Smooth muscle cell (in vitro differentiated cells): ENCODE data around the gene IL17REL. TPM values are rescaled to one million over a fixed set of nuclear protein-coding genes. Genes with fewer than 3 reads are reported as not detected.

Experiments
- DNase-seq: peaks from one replicate; lab custom pipeline; 2025; ENCODE audit not compliant: unreplicated experiment; lab: John Stamatoyannopoulos, UW
- H2AFZ ChIP-seq: fragments of 200-600 bp; sonication (generic); 2 replicates; pipeline ENCODE4 v1.6.0; 2016; ENCODE audit warnings: antibody characterized with exemption, low read depth, mild to moderate bottlenecking
- H3F3A ChIP-seq: fragments of 200-600 bp; sonication (generic); 2 replicates; pipeline ENCODE4 v1.6.0; 2017; ENCODE audit warnings: antibody characterized with exemption, low read depth
- H3K27ac ChIP-seq: fragments of 200-600 bp; sonication (generic); 2 replicates; pipeline ENCODE4 v1.5.1; 2016; ENCODE audit warnings: low read depth, mild to moderate bottlenecking
- H3K27me3 ChIP-seq: fragments of 200-600 bp; sonication (generic); 2 replicates; pipeline ENCODE4 v1.6.1; 2016; ENCODE audit warnings: low read depth, mild to moderate bottlenecking
- H3K36me3 ChIP-seq: fragments of 200-600 bp; sonication (generic); 2 replicates; pipeline ENCODE4 v1.5.1; 2016; ENCODE audit warnings: low read depth
- H3K4me1 ChIP-seq: fragments of 200-600 bp; sonication (generic); 2 replicates; pipeline ENCODE4 v1.5.1; 2016; ENCODE audit warnings: low read depth
- H3K4me2 ChIP-seq: fragments of 200-600 bp; sonication (generic); 2 replicates; pipeline ENCODE4 v1.6.0; 2016; ENCODE audit warnings: mild to moderate bottlenecking
- H3K4me3 ChIP-seq: fragments of 200-600 bp; sonication (generic); 2 replicates; pipeline ENCODE4 v1.5.1; 2016; ENCODE audit warnings: mild to moderate bottlenecking
- H3K79me2 ChIP-seq: fragments of 200-600 bp; sonication (generic); 2 replicates; pipeline ENCODE4 v1.6.0; 2016; ENCODE audit warnings: low read depth, mild to moderate bottlenecking
- H3K9ac ChIP-seq: fragments of 200-600 bp; sonication (generic); 2 replicates; pipeline ENCODE4 v1.6.0; 2016; ENCODE audit warnings: low read depth
- H3K9me3 ChIP-seq: fragments of 200-600 bp; sonication (generic); replicated peaks from 2 replicates; pipeline ENCODE4 v1.5.1; 2016; ENCODE audit warnings: low read depth
- H4K20me1 ChIP-seq: fragments of 200-600 bp; sonication (generic); 2 replicates; pipeline ENCODE4 v1.6.0; 2016; ENCODE audit warnings: low read depth
- CTCF ChIP-seq: fragments of 200-600 bp; sonication (generic); IDR thresholded peaks from 2 replicates; pipeline ENCODE4 v1.5.1; 2017; ENCODE audit warnings: borderline replicate concordance, mild to moderate bottlenecking, antibody characterized with exemption; ENCODE audit not compliant: insufficient read depth, poor library complexity, severe bottlenecking
- WGBS: methylation state at CpG from one replicate; pipeline ENCODE4 v1.1.7; 2016; ENCODE audit warnings: low lambda C conversion rate; 5-methylcytosine and 5-hydroxymethylcytosine counted together
- polyA plus RNA-seq: library from polyadenylated mRNA; unstranded; fragments of >200 nt; fragmentation: Nextera tagmentation; extraction: Ambion mirVana; gene quantifications from 2 replicates; pipeline ENCODE4 v1.2.1, GENCODE V29; 2016
- total RNA-seq: library from RNA; depleted of rRNA; stranded (reverse); fragments of >200 nt; gene quantifications from 2 replicates; pipeline ENCODE4 v1.2.3, GENCODE V29; 2014

The IL17REL gene
- total and polyA plus RNA-seq, 2 experiments from 2014 or later, result 0.04 TPM; not detected in 1

- H3K4me2 ChIP-seq, result no peak overlapping the region
- H3K36me3 ChIP-seq, result no peaks in the 10 kb centered on the region
- no peaks in the 10 kb centered on the region for H3F3A ChIP-seq
- 89% methylated on average over 20 of the region's 20 CpGs for WGBS
- H4K20me1 ChIP-seq, result peaks cover 12% of the 10 kb centered on the region
- H3K79me2 ChIP-seq, result peaks cover 11% of the 10 kb centered on the region
- no peak for TF ChIP-seq CTCF
- peaks cover 1% of the 10 kb centered on the region for H3K4me1 ChIP-seq
- H3K9ac ChIP-seq, result no peak overlapping the region
- H3K4me3 ChIP-seq, result no peak overlapping the region
- DNase-seq, result no peak
- no peaks in the 10 kb centered on the region for H3K9me3 ChIP-seq
- H3K27me3 ChIP-seq, result no peaks in the 10 kb centered on the region
- no peak overlapping the region for H3K27ac ChIP-seq
- no peak overlapping the region for H2AFZ ChIP-seq
Observed at GRCh38 chr22:49956914-49957825, 55.4 kb downstream of the IL17REL start.

GRCh38 chr22:49956418-49956770 lies 56.2 kb downstream of the IL17REL start:
- no peak overlapping the region for H3K9ac ChIP-seq
- H4K20me1 ChIP-seq, result peaks cover 5% of the 10 kb centered on the region
- WGBS, result 94% methylated on average over 15 of the region's 15 CpGs
- no peak for TF ChIP-seq CTCF
- no peaks in the 10 kb centered on the region for H3K9me3 ChIP-seq
- no peaks in the 10 kb centered on the region for H3K27me3 ChIP-seq
- no peak overlapping the region for H3K4me2 ChIP-seq
- DNase-seq, result no peak
- no peak overlapping the region for H2AFZ ChIP-seq
- H3K4me1 ChIP-seq, result peaks cover 6% of the 10 kb centered on the region
- H3F3A ChIP-seq, result no peaks in the 10 kb centered on the region
- no peak overlapping the region for H3K4me3 ChIP-seq
- H3K36me3 ChIP-seq, result no peaks in the 10 kb centered on the region
- no peak overlapping the region for H3K27ac ChIP-seq
- H3K79me2 ChIP-seq, result peaks cover 4% of the 10 kb centered on the region

GRCh38 chr22:49955581-49956417 lies 56.8 kb downstream of the IL17REL start:
- 93% methylated on average over 22 of the region's 22 CpGs for WGBS
- Histone ChIP-seq H3K27me3 (no peaks in the 10 kb centered on the region), H3K79me2 (no peaks in the 10 kb centered on the region), H3F3A (no peaks in the 10 kb centered on the region), H3K4me1 (peaks cover 6% of the 10 kb centered on the region), H3K4me3 (no peak overlapping the region), H2AFZ (no peak overlapping the region), H4K20me1 (no peaks in the 10 kb centered on the region), H3K36me3 (no peaks in the 10 kb centered on the region), H3K9ac (no peak overlapping the region), H3K27ac (no peak overlapping the region), H3K4me2 (no peak overlapping the region), H3K9me3 (no peaks in the 10 kb centered on the region)
- no peak for TF ChIP-seq CTCF
- DNase-seq, result no peak
